Panc1 (cell line): ENCODE data around the gene BDP1.
"Not testable (repeated sequence)": the region's sequence is repeated elsewhere in the genome, so short reads cannot be mapped to it uniquely, and the experiment has no call there.

Source experiments
- CTCF ChIP-seq: fragments of 450-650 bp; IDR thresholded peaks from 2 replicates; pipeline ENCODE4 v1.5.1; 2017; ENCODE audit warnings: mild to moderate bottlenecking
- POLR2AphosphoS5 ChIP-seq: IDR thresholded peaks from 2 replicates; pipeline ENCODE4 v1.6.1; 2012; ENCODE audit warnings: mild to moderate bottlenecking, low read depth, low read length, moderate library complexity
- REST ChIP-seq, 2 experiments: IDR thresholded peaks; 2 replicates each; pipeline ENCODE4 v1.6.1; 2011 to 2012; ENCODE audit warnings: low read depth in 2 of 2, control low read depth in 1 of 2, low read length in 1 of 2, mild to moderate bottlenecking in 1 of 2, moderate library complexity in 1 of 2; ENCODE audit not compliant: insufficient read depth in 1 of 2
- SIN3A ChIP-seq: IDR thresholded peaks from 2 replicates; pipeline ENCODE4 v1.6.1; 2012; ENCODE audit warnings: low read depth, mild to moderate bottlenecking, low read length, moderate library complexity, borderline replicate concordance; ENCODE audit not compliant: insufficient read depth
- TCF7L2 ChIP-seq: IDR thresholded peaks from 2 replicates; pipeline ENCODE4 v1.6.1; 2011; ENCODE audit warnings: mild to moderate bottlenecking, low read depth, low read length, inconsistent platforms

DNA sequence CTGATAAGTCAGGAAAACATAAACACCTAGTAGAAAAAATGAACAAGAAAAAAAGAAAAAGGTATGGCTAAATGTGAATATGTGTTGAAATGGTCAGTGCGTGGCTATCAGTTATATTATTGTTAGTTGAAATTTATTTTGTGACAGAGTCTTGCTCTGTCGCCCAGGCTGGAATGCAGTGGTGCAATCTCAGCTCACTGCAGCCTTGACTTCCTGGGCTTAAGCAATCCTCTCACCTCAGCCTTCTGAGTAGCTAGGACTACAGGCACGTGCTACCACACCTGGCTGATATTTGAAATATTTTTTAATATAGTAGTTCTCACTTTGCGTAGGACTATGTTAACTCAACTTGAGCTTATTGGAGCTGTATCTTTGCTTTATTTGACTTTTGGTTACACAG lies 38.8 kb downstream of the BDP1 start:
- not testable (repeated sequence) for TF ChIP-seq POLR2AphosphoS5; CTCF; SIN3A; REST (IDR thresholded peaks at IDR 0.05; ENCODE audit: insufficient read depth in 1 of 2, low read depth in 2 of 2, low read length in 1 of 2); TCF7L2
